Measurements from ENCODE around the gene EMILIN1. TPM values are rescaled to one million over a fixed set of nuclear protein-coding genes. Genes with fewer than 3 reads are reported as not detected.

Gene EMILIN1
- total and polyA plus RNA-seq, 2 donors (not counting 1 experiment from before 2014, with no cell fraction given): 46.8 to 187 TPM

GRCh38 chr2:27050996-27051901, 27.2 kb upstream of the EMILIN1 start, which contains the start of gene AGBL5:
Gene AGBL5, plus strand, starts transcription at chr2:27051668. Its CDS starts 1,291 bp downstream, at chr2:27052959.
- Histone ChIP-seq H3K36me3 (ENCODE audit: control insufficient read depth, insufficient read depth, low read length) (peaks cover 5% of the 10 kb centered on the region), H3K79me2 (ENCODE audit: control insufficient read depth, insufficient read depth, low read length) (no peaks in the 10 kb centered on the region), H3K4me1 (ENCODE audit: control insufficient read depth, extremely low read depth, insufficient read depth, low read length) (peaks cover 4% of the 10 kb centered on the region), H3K4me2 (ENCODE audit: extremely low read depth, insufficient read depth, low read length) (peak within 1 kb of the TSS; percentile 90), H3K27me3 (ENCODE audit: control insufficient read depth, insufficient read depth, low read length) (no peaks in the 10 kb centered on the region), H3K9ac (ENCODE audit: insufficient read depth, low read length) (peak within 1 kb of the TSS; percentile 71), H3K4me3 (replicated peaks in 1 of 4; ENCODE audit: control extremely low read depth in 1 of 4, insufficient read depth in 1 of 4, low read depth in 3 of 4, low read length in 4 of 4) (peak within 1 kb of the TSS; percentile 66 to 84 (median 76)), H3K27ac (ENCODE audit: insufficient read depth, low read length) (peak within 1 kb of the TSS; percentile 83), H4K20me1 (ENCODE audit: control insufficient read depth, extremely low read depth, insufficient read depth, low read length) (no peaks in the 10 kb centered on the region), H3K9me3 (ENCODE audit: control insufficient read depth, insufficient read depth, low read depth, low read length) (no peaks in the 10 kb centered on the region), H2AFZ (ENCODE audit: low read length) (peak within 1 kb of the TSS; percentile 70)
- TF ChIP-seq, protein P1, sequence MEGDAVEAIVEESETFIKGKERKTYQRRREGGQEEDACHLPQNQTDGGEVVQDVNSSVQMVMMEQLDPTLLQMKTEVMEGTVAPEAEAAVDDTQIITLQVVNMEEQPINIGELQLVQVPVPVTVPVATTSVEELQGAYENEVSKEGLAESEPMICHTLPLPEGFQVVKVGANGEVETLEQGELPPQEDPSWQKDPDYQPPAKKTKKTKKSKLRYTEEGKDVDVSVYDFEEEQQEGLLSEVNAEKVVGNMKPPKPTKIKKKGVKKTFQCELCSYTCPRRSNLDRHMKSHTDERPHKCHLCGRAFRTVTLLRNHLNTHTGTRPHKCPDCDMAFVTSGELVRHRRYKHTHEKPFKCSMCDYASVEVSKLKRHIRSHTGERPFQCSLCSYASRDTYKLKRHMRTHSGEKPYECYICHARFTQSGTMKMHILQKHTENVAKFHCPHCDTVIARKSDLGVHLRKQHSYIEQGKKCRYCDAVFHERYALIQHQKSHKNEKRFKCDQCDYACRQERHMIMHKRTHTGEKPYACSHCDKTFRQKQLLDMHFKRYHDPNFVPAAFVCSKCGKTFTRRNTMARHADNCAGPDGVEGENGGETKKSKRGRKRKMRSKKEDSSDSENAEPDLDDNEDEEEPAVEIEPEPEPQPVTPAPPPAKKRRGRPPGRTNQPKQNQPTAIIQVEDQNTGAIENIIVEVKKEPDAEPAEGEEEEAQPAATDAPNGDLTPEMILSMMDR (conservative IDR thresholded peaks at IDR 0.05 in 1 of 2, IDR thresholded peaks at IDR 0.05 in 1 of 2; ENCODE audit: low read depth in 1 of 2, low read length in 2 of 2): no peak
- no peak for TF ChIP-seq EZH2 (IDR thresholded peaks at IDR 0.05; ENCODE audit: low read length, missing control alignments)
- DNase-seq (ENCODE audit: low read depth in 2 of 2): peak; percentile 85 to 94

DNA sequence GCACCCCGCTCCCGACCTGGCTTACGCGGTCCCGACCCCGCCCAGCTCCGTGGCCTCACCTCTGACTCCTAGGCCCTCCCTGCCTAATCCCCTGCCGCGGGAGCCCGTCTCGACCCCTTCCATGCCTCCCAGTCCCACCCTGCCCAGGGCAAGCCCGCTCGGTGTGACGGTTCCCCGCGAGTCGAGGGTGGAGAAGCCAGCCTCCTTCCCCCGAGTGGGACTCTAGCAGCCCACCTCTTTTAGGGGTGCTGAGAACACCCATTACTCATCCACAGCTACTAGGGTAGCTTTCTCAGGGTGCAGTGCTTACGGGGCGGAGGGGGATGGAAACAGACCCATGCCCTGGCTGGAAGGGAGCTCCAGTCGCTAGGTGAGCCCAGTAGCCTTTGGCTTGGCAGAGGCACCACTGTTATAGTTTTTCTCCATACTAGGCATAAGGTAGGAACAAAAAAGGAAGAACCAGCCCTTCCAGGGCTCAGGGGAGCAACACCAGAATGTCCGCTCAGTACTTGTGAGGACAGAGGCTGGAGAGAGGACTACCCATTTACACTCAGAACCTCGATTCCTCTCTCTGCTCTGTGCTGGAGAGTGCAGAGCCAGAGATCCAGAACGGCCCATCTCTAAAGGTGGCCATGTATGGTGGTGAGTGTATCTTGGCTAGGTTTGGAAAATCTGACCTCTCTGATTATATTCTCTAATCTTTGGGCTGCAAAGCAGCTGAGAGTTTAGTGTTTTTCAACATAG, 26.3 kb upstream of the EMILIN1 start:
- peaks cover 5% of the 10 kb centered on the region for H3K36me3 ChIP-seq (ENCODE audit: control insufficient read depth, insufficient read depth, low read length)
- no peak for DNase-seq (ENCODE audit: low read depth in 2 of 2)
- no peaks in the 10 kb centered on the region for H4K20me1 ChIP-seq (ENCODE audit: control insufficient read depth, extremely low read depth, insufficient read depth, low read length)
- H2AFZ ChIP-seq (ENCODE audit: low read length): peak overlapping the region; percentile 70
- peak overlapping the region; percentile 29 for H3K27ac ChIP-seq (ENCODE audit: insufficient read depth, low read length)
- peaks cover 4% of the 10 kb centered on the region for H3K4me1 ChIP-seq (ENCODE audit: control insufficient read depth, extremely low read depth, insufficient read depth, low read length)
- peak overlapping the region; percentile 71 for H3K9ac ChIP-seq (ENCODE audit: insufficient read depth, low read length)
- no peaks in the 10 kb centered on the region for H3K27me3 ChIP-seq (ENCODE audit: control insufficient read depth, insufficient read depth, low read length)
- H3K4me2 ChIP-seq (ENCODE audit: extremely low read depth, insufficient read depth, low read length): peak overlapping the region; percentile 90
- H3K79me2 ChIP-seq (ENCODE audit: control insufficient read depth, insufficient read depth, low read length): no peaks in the 10 kb centered on the region
- H3K9me3 ChIP-seq (ENCODE audit: control insufficient read depth, insufficient read depth, low read depth, low read length): no peaks in the 10 kb centered on the region
- H3K4me3 ChIP-seq (replicated peaks in 1 of 4; ENCODE audit: control extremely low read depth in 1 of 4, insufficient read depth in 1 of 4, low read depth in 3 of 4, low read length in 4 of 4): peak overlapping the region; percentile 66 to 84 (median 76)
- TF ChIP-seq, protein P1 (conservative IDR thresholded peaks at IDR 0.05 in 1 of 2, IDR thresholded peaks at IDR 0.05 in 1 of 2; ENCODE audit: low read depth in 1 of 2, low read length in 2 of 2): no peak
- no peak for TF ChIP-seq EZH2 (IDR thresholded peaks at IDR 0.05; ENCODE audit: low read length, missing control alignments)

GRCh38 chr2:27053321-27053720, 25.1 kb upstream of the EMILIN1 start:
- Histone ChIP-seq H3K27ac (ENCODE audit: insufficient read depth, low read length) (no peak overlapping the region), H4K20me1 (ENCODE audit: control insufficient read depth, extremely low read depth, insufficient read depth, low read length) (no peaks in the 10 kb centered on the region), H3K79me2 (ENCODE audit: control insufficient read depth, insufficient read depth, low read length) (no peaks in the 10 kb centered on the region), H3K4me2 (ENCODE audit: extremely low read depth, insufficient read depth, low read length) (no peak overlapping the region), H3K4me3 (replicated peaks in 1 of 4; ENCODE audit: control extremely low read depth in 1 of 4, insufficient read depth in 1 of 4, low read depth in 3 of 4, low read length in 4 of 4) (no peak overlapping the region), H3K27me3 (ENCODE audit: control insufficient read depth, insufficient read depth, low read length) (no peaks in the 10 kb centered on the region), H3K9me3 (ENCODE audit: control insufficient read depth, insufficient read depth, low read depth, low read length) (no peaks in the 10 kb centered on the region), H3K4me1 (ENCODE audit: control insufficient read depth, extremely low read depth, insufficient read depth, low read length) (peaks cover 4% of the 10 kb centered on the region), H2AFZ (ENCODE audit: low read length) (no peak overlapping the region), H3K36me3 (ENCODE audit: control insufficient read depth, insufficient read depth, low read length) (peaks cover 9% of the 10 kb centered on the region), H3K9ac (ENCODE audit: insufficient read depth, low read length) (no peak overlapping the region)
- DNase-seq (ENCODE audit: low read depth in 2 of 2): no peak
- TF ChIP-seq EZH2 (IDR thresholded peaks at IDR 0.05; ENCODE audit: low read length, missing control alignments): no peak
- TF ChIP-seq, protein P1 (conservative IDR thresholded peaks at IDR 0.05 in 1 of 2, IDR thresholded peaks at IDR 0.05 in 1 of 2; ENCODE audit: low read depth in 1 of 2, low read length in 2 of 2): no peak

All from fibroblast of lung (primary cell).